Adrenal gland (tissue), 5 donors: ENCODE data around the gene BAG1.

ENCODE experiments used
- CTCF ChIP-seq, 6 experiments: fragments of 450-650 bp in 4 of 6; fragments of 200-600 bp in 2 of 6; sonication (generic) in 1 of 6; IDR thresholded peaks; 1 replicate in 5 of 6; 2 replicates in 1 of 6; pipeline versions ENCODE4 v1.5.1 to v1.8.0; 2016 to 2021; ENCODE audit warnings: antibody characterized with exemption in 6 of 6, mild to moderate bottlenecking in 2 of 6, moderate library complexity in 1 of 6
- POLR2A ChIP-seq, 2 donors: fragments of 450-650 bp; IDR thresholded peaks; one replicate each; pipeline ENCODE4 v1.6.1; 2017; ENCODE audit warnings: antibody characterized with exemption in 2 of 2, mild to moderate bottlenecking in 2 of 2, moderate library complexity in 1 of 2
- donor health status: DM: no; HTN: no; CAD: no.

DNA sequence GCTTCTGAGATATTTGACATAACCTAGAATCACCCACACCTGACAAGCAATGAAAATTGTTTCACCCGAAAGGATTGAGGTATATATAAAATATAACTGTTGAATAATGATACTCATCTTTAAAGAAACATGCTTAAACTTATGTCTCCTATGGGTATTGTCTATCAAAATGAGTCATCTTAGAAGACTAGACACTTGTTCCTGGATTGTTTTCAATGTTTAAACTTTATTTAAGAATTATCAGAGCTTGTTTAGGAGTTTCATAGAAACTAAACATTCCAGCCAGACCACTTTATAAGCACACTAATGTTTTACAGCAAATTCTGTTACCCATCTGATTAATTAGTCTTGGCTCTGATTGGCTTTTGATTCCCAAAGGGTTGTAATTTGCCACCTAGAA is 45.4 kb upstream of the BAG1 start:
- TF ChIP-seq CTCF (IDR thresholded peaks at IDR 0.05) (no peak), POLR2A (IDR thresholded peaks at IDR 0.05) (no peak)
